ENCODE results near the gene ZGLP1.

- TF ChIP-seq POLR2A (IDR thresholded peaks at IDR 0.05; ENCODE audit: low read depth) (no peak), CTCF (IDR thresholded peaks at IDR 0.05) (no peak), POLR2AphosphoS5 (IDR thresholded peaks at IDR 0.05) (no peak), EP300 (IDR thresholded peaks at IDR 0.05) (no peak)
These were observed 30.7 kb downstream of the ZGLP1 start for GRCh38 chr19:10278935-10279334.

Data from esophagus muscularis mucosa (tissue), 4 donors.